Measurements from ENCODE around the gene TRIM17.
A peak's percentile ranks its signal among the peaks of the same experiment; 100 is the strongest.

Gene TRIM17

DNA sequence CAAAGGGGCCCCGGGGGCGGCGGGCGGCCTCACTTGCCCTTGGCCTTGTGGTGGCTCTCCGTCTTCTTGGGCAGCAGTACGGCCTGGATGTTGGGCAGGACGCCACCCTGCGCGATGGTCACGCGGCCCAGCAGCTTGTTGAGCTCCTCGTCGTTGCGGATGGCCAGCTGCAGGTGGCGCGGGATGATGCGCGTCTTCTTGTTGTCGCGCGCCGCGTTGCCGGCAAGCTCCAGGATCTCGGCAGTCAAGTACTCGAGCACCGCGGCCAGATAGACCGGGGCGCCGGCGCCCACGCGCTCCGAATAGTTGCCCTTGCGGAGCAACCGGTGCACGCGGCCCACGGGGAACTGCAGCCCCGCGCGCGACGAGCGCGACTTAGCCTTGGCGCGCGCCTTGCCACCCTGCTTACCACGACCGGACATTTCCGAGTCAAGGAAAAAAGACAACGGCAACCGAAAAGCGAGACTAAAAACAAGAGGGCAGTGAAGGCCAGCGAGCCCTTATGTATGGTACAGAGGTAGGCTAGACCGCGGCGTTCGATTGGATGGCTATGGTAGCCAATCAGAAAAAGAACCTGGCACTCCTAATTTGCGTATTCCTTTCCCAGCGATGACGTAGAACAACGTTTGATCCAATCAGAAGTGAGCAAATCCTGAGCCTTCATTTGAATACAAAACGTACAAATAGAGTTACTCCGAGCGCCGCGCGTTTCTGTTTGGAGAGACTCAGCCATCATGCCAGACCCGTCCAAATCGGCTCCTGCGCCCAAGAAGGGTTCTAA, 40.9 kb upstream of the TRIM17 start:
- Histone ChIP-seq H3K4me2 (ENCODE audit: low read length) (peak overlapping the region; percentile 90), H3K27me3 (ENCODE audit: control insufficient read depth, insufficient read depth, low read length) (peaks cover 14% of the 10 kb centered on the region), H3K4me3 (ENCODE audit: low read length) (peak overlapping the region; percentile 77), H3K36me3 (ENCODE audit: insufficient read depth, low read length) (no peaks in the 10 kb centered on the region), H3K4me1 (ENCODE audit: control insufficient read depth, insufficient read depth, low read length) (peaks cover 19% of the 10 kb centered on the region), H3K9me3 (replicated peaks; ENCODE audit: low read length) (no peaks in the 10 kb centered on the region), H3K9ac (ENCODE audit: low read depth, low read length) (peak overlapping the region; percentile 60)

DNA sequence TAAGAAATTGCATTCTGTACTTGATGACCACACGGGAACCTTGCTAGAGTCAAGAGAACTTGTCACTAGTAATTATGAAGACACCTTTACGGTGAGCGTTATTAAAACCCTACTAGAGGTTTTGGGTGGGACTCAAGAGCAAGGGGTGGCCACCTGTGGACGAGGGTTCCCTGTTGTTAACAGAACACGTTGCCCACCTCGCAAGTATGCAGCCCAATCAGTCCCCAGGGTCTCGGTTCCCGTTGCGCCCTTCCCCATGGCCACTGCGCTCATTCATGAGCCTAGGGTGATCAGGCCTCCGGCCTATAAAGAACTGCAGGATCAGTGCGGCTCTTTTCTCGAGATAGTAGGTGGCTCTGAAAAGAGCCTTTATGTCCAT, 40.3 kb upstream of the TRIM17 start:
- Histone ChIP-seq H3K4me1 (ENCODE audit: control insufficient read depth, insufficient read depth, low read length) (peaks cover 19% of the 10 kb centered on the region), H3K9me3 (replicated peaks; ENCODE audit: low read length) (no peaks in the 10 kb centered on the region), H3K4me2 (ENCODE audit: low read length) (peak overlapping the region; percentile 90), H3K27me3 (ENCODE audit: control insufficient read depth, insufficient read depth, low read length) (peaks cover 10% of the 10 kb centered on the region), H3K9ac (ENCODE audit: low read depth, low read length) (peak overlapping the region; percentile 60), H3K4me3 (ENCODE audit: low read length) (peak overlapping the region; percentile 77), H3K36me3 (ENCODE audit: insufficient read depth, low read length) (no peaks in the 10 kb centered on the region)

DNA sequence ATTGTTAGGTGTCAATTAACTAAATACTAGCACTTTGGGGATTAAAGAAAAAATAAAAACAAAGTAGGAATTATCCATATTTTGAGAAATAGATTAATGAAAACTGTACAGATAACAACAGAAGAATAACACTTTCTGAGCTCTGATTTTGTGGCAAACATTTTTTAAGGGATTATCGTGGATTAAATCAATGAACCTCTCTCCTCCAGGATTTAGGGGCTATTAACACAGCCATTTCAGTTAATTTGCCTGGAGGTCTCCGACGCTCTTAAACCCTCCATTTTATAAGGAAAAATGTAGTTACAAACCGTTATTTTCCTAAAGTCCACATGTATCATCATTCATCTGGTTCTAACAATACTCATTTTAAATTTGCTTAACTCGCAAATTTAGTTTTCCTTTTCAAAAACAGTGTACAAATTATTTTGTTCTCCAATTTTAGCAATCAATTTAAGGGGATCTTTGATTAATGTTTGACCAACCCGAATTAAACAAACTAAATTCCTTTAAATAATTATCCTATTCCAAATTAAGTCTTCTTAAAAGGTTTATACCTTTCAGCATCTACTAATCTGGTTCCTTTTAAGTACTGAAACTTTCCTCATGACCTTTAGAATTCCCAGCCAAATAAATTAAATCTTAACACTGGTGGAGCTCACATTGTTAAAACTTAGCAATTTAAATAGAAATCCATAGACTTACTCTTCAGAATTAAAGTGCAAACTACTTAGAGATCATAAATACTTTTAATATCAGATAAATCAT, 39.8 kb upstream of the TRIM17 start:
- Histone ChIP-seq H3K4me1 (ENCODE audit: control insufficient read depth, insufficient read depth, low read length) (peaks cover 19% of the 10 kb centered on the region), H3K9me3 (replicated peaks; ENCODE audit: low read length) (no peaks in the 10 kb centered on the region), H3K9ac (ENCODE audit: low read depth, low read length) (peak overlapping the region; percentile 60), H3K36me3 (ENCODE audit: insufficient read depth, low read length) (no peaks in the 10 kb centered on the region), H3K4me2 (ENCODE audit: low read length) (peak overlapping the region; percentile 90), H3K27me3 (ENCODE audit: control insufficient read depth, insufficient read depth, low read length) (peaks cover 4% of the 10 kb centered on the region), H3K4me3 (ENCODE audit: low read length) (peak overlapping the region; percentile 77)

DNA sequence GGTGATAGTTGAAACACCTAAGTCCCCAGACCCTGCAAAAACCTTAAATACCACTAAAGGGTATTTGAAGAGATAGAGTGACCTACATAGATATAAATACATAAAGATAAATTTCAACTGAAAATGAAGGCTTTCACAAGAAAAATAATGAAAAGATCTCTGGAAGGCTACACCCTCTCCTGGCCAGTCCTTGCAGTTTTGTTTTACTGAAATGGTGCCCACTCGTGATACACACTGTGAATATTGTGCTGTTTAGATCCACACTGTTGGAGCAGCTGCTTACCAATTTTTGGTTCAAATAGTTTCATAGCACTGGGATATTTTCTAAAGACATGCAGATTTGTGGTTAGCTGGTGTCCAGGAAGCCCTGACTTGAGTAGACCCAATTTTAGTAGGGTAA, 39.1 kb upstream of the TRIM17 start:
- H3K4me1 ChIP-seq (ENCODE audit: control insufficient read depth, insufficient read depth, low read length), result peaks cover 19% of the 10 kb centered on the region
- no peak overlapping the region for H3K4me2 ChIP-seq (ENCODE audit: low read length)
- H3K36me3 ChIP-seq (ENCODE audit: insufficient read depth, low read length), result no peaks in the 10 kb centered on the region
- no peaks in the 10 kb centered on the region for H3K27me3 ChIP-seq (ENCODE audit: control insufficient read depth, insufficient read depth, low read length)
- no peak overlapping the region for H3K9ac ChIP-seq (ENCODE audit: low read depth, low read length)
- H3K4me3 ChIP-seq (ENCODE audit: low read length), result no peak overlapping the region
- H3K9me3 ChIP-seq (replicated peaks; ENCODE audit: low read length), result no peaks in the 10 kb centered on the region

DNA sequence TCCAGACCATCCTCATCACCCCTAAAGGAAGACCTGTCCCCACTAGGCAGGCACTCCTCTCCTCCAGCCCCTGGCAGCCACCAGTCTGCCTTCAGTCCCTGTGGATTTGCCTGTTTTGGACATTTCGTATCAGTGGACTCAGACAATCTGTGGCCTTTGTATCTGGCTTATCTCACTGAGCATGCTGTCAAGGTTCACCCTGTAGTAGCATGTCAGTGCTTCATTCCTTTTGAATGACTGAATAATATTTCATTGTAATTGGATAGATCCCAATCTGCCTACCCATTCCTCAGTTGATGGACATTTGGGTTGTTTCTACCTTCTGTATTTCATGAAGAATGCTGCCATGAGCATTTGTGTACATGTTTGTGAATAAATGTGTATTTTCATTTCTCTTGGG, 37.6 kb upstream of the TRIM17 start:
- no peak overlapping the region for H3K9ac ChIP-seq (ENCODE audit: low read depth, low read length)
- H3K4me2 ChIP-seq (ENCODE audit: low read length), result no peak overlapping the region
- no peak overlapping the region for H3K4me3 ChIP-seq (ENCODE audit: low read length)
- peaks cover 16% of the 10 kb centered on the region for H3K4me1 ChIP-seq (ENCODE audit: control insufficient read depth, insufficient read depth, low read length)
- H3K27me3 ChIP-seq (ENCODE audit: control insufficient read depth, insufficient read depth, low read length), result peaks cover 11% of the 10 kb centered on the region
- no peaks in the 10 kb centered on the region for H3K36me3 ChIP-seq (ENCODE audit: insufficient read depth, low read length)
- H3K9me3 ChIP-seq (replicated peaks; ENCODE audit: low read length), result no peaks in the 10 kb centered on the region

DNA sequence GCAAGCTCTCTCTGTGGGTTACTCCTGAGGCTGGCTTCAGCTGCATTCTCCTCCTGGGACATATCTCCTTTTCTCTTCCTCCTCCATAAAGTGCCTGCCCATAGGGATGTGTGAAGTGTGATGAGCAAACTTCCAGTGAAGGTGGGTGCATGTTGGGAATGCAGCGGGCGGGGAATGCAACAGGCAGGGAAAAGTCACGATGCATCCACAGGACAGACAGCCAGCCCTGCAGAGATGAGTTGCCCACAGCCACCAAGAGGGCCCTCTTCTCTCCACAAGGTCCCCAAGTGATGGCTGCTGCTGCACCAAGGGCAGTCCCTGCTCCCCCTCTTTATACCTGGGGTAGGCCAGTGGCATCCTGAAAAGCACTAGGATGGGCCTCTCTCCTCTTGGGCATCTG, 37.0 kb upstream of the TRIM17 start:
- Histone ChIP-seq H3K4me1 (ENCODE audit: control insufficient read depth, insufficient read depth, low read length) (peaks cover 12% of the 10 kb centered on the region), H3K4me2 (ENCODE audit: low read length) (no peak overlapping the region), H3K9me3 (replicated peaks; ENCODE audit: low read length) (no peaks in the 10 kb centered on the region), H3K9ac (ENCODE audit: low read depth, low read length) (no peak overlapping the region), H3K4me3 (ENCODE audit: low read length) (no peak overlapping the region), H3K27me3 (ENCODE audit: control insufficient read depth, insufficient read depth, low read length) (peaks cover 14% of the 10 kb centered on the region), H3K36me3 (ENCODE audit: insufficient read depth, low read length) (no peaks in the 10 kb centered on the region)

DNA sequence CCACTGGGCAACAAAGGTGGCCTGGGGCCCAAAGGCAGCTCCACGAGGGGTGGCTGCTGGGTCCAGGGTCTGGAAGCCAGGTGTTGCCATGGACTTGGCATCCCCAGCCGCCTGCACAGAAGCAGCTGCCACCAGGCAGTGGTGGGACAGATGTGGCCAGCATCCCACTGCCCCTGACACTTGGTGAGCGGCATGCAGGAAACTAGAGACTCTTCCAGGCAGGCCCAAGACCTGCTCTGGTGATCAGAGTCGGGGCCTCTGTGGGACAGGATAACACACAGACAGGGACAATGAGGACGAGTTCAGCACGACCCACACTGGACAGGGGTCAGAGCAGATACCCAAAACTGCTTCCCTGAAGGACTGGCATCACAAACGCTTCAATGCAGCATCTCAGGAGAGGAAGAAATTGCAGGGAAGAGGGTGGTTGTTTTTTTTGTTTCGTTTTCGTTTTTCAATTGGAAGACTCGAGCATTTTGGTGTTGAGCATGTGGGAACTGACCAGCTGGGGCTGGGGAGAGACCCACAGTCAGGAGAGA, 36.4 kb upstream of the TRIM17 start:
- peaks cover 10% of the 10 kb centered on the region for H3K4me1 ChIP-seq (ENCODE audit: control insufficient read depth, insufficient read depth, low read length)
- no peak overlapping the region for H3K9ac ChIP-seq (ENCODE audit: low read depth, low read length)
- H3K36me3 ChIP-seq (ENCODE audit: insufficient read depth, low read length), result no peaks in the 10 kb centered on the region
- H3K9me3 ChIP-seq (replicated peaks; ENCODE audit: low read length), result no peaks in the 10 kb centered on the region
- peaks cover 14% of the 10 kb centered on the region for H3K27me3 ChIP-seq (ENCODE audit: control insufficient read depth, insufficient read depth, low read length)
- no peak overlapping the region for H3K4me2 ChIP-seq (ENCODE audit: low read length)
- no peak overlapping the region for H3K4me3 ChIP-seq (ENCODE audit: low read length)

DNA sequence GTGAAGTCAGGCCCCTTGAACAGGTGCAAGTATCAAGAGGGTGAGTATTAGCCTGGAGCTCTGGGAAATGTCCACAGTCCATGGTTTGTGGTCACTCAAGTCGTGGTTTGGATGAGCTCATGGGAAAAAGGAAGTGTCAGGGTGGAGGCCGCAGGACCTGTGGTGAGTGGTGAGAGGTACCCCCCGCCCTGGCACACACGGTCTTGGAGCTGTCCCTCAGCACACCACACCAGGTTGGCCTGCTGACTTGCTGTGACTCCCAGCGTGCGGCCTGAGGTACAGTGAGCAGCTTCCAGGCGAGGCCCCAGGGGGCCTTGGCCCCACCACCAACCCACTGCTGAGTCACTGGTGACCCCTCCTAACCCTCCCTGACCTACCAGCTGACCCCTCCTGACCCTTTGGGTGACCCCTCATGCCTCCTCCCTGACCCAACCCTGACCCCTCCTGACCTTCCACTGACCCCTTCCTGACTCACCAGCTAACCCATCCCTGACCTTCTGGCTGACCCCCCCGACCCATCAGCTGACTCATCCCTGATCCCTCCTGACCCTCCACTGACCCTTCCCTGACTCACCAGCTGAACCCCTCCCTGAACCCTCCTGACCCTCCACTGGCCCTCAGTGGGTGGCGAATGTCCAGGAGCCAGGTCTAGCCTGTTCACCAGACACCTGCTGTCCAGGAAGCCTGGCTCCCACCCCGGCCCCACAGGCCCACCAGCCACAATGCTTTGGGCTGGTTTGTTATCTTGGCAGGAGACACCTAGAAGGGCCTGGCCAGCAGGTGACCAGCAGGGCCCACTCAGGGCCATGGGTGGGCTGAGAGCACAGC, 35.7 kb upstream of the TRIM17 start:
- H3K4me2 ChIP-seq (ENCODE audit: low read length), result no peak overlapping the region
- peaks cover 10% of the 10 kb centered on the region for H3K4me1 ChIP-seq (ENCODE audit: control insufficient read depth, insufficient read depth, low read length)
- H3K27me3 ChIP-seq (ENCODE audit: control insufficient read depth, insufficient read depth, low read length), result peaks cover 20% of the 10 kb centered on the region
- no peak overlapping the region for H3K4me3 ChIP-seq (ENCODE audit: low read length)
- no peaks in the 10 kb centered on the region for H3K9me3 ChIP-seq (replicated peaks; ENCODE audit: low read length)
- H3K9ac ChIP-seq (ENCODE audit: low read depth, low read length), result no peak overlapping the region
- no peaks in the 10 kb centered on the region for H3K36me3 ChIP-seq (ENCODE audit: insufficient read depth, low read length)

DNA sequence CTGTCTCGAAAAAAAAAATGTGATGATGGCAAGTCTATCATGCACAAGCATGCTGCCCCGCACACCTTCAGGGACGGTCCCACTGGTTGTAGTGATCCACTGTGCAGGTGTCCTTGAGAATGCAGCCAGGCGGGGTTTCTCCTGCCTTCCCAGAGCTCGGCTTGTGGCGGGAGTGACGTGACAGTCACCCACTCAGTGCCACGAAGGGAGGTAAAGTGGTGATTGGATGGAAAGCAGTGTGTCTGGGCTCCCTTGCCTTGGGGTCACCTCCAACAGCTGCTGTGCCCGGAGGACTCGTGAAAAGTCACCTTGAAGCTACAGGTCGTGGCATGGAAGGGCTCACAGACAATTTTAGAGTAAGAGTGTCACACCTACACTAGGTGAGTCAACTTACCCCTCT, 33.5 kb upstream of the TRIM17 start:
- no peak overlapping the region for H3K4me3 ChIP-seq (ENCODE audit: low read length)
- H3K9ac ChIP-seq (ENCODE audit: low read depth, low read length), result no peak overlapping the region
- H3K9me3 ChIP-seq (replicated peaks; ENCODE audit: low read length), result no peaks in the 10 kb centered on the region
- H3K36me3 ChIP-seq (ENCODE audit: insufficient read depth, low read length), result no peaks in the 10 kb centered on the region
- H3K4me2 ChIP-seq (ENCODE audit: low read length), result no peak overlapping the region
- peaks cover 38% of the 10 kb centered on the region for H3K27me3 ChIP-seq (ENCODE audit: control insufficient read depth, insufficient read depth, low read length)
- peaks cover 8% of the 10 kb centered on the region for H3K4me1 ChIP-seq (ENCODE audit: control insufficient read depth, insufficient read depth, low read length)

DNA sequence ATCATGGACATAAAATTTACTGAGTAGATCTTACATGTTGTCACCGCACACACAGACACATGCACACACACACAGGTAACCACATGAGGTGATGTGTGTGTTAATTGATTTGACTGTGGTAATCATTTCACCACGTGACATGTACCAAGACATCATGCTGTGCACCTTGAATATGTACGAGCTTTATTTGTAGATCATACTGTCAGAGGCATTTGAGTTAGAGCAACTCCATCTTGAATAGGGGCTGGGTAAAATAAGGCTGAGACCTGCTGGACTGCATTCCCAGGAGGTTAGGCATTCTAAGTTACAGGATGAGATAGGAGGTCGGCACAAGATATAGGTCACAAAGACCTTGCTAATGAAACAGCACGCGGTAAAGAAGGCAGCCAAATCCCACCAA, 31.7 kb upstream of the TRIM17 start:
- Histone ChIP-seq H3K27me3 (ENCODE audit: control insufficient read depth, insufficient read depth, low read length) (peaks cover 53% of the 10 kb centered on the region), H3K4me1 (ENCODE audit: control insufficient read depth, insufficient read depth, low read length) (peaks cover 8% of the 10 kb centered on the region), H3K36me3 (ENCODE audit: insufficient read depth, low read length) (no peaks in the 10 kb centered on the region), H3K4me3 (ENCODE audit: low read length) (no peak overlapping the region), H3K9ac (ENCODE audit: low read depth, low read length) (no peak overlapping the region), H3K9me3 (replicated peaks; ENCODE audit: low read length) (no peaks in the 10 kb centered on the region), H3K4me2 (ENCODE audit: low read length) (no peak overlapping the region)

DNA sequence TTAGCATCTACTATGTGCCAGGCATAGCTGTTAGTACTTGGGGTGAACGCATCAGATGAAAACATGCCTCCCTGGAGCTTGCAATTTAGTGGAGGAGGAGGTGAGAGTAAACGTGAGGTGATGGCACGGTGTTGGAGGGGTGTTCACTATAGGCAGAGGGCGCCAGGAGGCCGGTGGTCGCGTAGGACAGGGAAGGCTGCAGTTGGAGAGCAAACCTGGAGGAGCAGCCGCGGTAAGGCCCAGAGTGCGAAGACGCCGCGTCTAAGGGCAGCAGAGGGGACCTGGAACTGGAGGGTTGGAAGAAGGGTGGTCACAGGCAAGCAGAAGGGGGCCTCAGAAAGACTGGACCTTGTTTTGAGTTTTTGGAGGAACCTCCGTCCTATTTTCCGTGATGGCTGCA, 30.2 kb upstream of the TRIM17 start:
- Histone ChIP-seq H3K4me3 (ENCODE audit: low read length) (no peak overlapping the region), H3K36me3 (ENCODE audit: insufficient read depth, low read length) (no peaks in the 10 kb centered on the region), H3K9me3 (replicated peaks; ENCODE audit: low read length) (no peaks in the 10 kb centered on the region), H3K4me2 (ENCODE audit: low read length) (no peak overlapping the region), H3K27me3 (ENCODE audit: control insufficient read depth, insufficient read depth, low read length) (peaks cover 65% of the 10 kb centered on the region), H3K9ac (ENCODE audit: low read depth, low read length) (no peak overlapping the region), H3K4me1 (ENCODE audit: control insufficient read depth, insufficient read depth, low read length) (peaks cover 8% of the 10 kb centered on the region)
